ENCODE measurements around the gene HPCAL1.

The HPCAL1 gene

DNA sequence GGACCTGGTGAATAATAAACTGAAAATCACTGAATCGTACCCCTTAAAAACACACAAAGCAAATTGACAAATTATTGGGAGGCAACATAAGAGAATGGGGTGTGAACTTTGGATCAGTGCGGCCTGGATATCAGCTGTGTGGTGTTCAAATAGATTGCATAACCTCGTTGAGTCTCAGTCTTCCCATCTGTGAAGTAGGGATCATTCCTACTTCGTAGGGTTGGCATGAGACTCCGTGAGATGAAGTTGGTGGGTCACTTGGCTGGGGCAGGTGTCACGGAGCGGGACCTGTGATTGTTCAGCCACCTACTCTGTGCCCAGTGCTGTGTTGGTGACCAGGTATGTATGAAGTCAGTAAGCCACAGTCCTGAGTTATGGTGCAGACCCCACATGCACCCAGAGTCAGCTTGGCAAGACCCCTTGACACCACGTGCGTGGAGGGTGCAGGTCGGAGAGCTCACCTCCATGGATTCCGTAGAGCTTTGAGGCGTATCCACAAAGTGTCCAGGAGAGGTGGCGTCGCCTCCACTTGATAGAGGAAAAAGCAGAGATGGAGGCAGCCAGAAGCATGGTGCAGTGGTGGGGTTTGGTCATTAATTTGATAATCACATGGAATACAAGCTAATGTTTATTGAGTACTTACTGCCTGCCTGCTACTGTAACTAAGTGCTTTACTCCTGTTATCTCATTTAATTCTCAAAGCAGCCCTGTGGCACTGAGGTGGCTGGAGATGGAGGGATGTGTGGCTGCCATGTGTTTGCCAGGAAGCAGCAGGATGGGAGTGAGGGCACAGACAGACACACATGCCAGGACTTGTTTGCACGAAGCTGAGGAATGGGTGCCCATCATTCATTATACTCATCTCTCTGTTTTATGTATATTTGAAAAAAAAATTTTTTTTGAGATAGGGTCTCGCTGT is 35.8 kb downstream of the HPCAL1 start:
- no peak for DNase-seq

DNA sequence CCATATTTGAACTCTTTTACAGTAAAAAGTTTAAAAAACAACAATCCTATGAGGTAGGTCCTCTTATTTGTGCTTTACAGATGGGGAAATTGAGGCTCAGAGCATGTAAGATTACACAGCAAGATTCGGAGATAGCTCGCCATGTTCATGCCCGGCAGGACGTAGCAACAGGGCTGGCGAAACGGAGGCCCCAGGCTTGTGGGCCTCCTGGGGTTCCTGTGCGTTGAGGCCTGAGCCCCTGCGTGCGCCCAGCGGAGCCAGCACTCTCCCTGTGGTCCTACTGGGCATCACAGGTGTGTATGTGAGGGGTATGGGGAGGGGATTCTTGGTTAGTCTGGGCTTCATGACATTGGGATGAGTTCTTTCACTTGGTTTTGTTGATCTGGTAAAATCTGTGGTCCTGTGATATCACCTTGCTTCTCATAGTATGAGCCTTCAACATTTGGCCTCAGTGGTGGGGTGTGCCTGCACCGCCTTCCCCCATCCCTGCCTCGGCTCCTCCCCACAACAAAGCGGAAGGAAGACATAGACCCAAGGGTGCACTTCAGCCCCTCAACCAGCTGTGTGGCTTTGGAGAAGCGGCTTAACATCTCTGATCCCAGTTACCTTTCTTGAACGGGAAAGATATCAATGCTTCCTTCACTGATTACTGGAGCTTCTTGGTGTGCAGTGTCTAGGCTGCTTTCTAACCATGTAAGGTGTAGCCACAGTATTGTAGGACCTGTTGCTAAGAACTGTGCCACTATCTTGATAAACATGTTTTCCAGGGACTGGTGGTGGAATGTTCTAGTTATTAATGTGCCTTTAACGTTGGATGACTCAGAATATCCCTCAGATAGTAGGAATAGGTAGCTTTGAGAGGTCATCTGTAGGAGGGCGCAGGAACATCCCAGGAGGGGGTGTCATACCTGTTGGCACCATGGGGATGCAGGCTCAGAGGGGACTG is 37.2 kb downstream of the HPCAL1 start:
- DNase-seq: no peak

DNA sequence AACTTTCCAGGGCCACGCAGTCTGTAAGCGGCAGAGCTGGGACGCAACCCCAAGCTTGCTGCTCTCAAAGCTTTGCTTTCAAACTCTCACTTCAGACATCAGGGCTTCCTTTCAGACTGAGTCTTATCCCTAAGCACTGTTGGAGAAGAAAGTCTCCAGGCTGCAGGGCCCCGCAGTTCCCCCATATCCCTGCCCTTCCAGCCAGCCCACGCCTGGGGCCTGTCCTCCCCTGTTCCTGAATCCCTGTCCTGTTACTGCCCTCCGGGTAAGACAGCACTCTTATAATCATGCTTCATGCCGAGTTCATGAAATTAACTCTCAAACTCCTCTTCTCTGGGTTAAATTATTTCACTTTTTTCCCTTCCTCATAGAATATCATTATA is 37.9 kb downstream of the HPCAL1 start:
- DNase-seq: no peak

DNA sequence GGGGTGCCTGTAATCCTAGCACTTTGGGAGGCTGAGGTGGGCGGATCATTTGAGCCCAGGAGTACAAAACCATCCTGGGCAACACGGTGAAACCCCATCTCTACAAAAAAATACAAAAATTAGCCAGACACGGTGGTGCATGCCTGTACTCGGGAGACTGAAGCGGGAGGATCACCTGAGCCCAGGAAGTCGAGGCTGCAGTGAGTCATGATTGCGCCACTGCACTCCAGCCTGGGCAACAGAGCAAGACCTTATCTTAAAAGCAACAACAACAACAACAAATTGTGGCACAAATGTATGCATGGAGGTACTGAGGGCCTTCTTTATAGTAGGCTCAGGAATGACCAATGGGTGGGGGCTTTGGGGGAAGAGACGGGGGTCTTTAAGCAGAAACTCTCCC is 38.5 kb downstream of the HPCAL1 start:
- no peak for DNase-seq

DNA sequence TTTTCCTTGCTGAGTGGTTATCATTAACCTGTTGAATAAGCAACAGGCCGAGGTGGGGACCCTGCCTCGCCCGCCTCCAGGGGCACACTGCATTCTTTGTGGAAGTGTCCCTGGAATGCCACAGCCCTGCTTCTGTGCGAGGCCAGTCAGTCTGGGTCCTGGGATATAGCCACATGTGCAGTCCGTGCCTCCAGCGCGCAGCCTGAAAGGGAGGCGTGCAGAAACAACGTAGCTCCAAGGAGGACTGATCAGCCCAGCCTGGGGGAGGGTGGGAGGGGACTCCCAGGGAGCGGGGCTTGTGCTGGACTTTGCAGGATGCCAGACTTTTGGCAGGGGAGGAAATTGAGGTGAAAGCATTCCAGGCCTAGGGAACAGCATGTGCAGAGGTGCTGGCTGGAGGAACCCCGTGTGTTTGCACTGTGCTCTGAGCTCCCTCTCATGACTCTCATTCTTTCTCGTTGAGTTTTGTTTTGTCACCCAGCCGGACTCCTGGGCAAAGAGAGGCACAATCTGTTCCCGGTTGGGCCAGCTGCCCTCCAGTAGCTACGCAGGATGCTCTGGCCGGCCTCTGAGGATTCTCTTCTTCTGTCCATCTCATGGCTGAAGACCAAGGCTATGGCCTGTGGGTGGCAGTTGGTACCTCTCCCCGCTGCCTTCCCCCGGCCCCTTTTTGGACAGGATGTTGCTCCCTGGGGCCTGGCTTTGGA is 39.7 kb downstream of the HPCAL1 start:
- DNase-seq: no peak

DNA sequence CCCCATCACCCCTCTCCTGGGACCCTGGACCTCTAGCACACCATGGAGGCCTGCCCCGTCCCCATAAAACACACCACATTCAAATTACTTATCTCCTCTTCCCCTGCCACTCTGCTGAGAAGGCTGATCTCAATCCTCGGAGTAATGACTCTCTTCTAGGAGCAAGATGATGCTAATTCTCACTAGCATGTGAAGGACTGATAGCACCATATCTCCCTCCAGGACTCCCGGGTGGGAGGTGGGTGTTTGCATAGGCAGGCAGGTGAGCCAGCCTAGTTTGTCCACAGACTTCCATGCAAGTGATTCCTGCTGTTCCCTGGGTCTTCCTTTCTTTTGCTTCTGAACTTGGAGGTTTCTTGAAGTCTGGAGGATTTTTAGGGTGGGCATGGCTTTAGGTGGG is 40.5 kb downstream of the HPCAL1 start:
- no peak for DNase-seq

DNA sequence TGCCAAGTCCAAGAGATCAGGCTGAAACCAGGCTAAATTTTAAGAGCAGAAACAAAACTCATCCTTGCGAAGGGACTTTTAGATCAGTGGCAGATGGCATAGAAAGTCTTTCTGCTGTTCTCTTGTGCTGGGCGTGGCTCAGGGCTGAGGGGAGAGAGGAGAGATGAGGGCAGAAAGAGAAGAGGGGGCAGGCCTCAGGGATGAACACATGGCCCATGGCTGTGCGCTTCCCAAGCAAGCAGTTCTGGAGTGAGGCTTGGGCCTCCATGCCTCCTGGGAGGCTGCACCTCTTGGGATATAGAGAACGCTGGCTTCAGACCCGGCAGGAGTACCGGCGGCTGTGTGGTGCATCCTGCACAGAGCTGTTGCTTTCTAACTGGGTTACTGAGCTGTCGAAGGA is 41.0 kb downstream of the HPCAL1 start:
- no peak for DNase-seq

DNA sequence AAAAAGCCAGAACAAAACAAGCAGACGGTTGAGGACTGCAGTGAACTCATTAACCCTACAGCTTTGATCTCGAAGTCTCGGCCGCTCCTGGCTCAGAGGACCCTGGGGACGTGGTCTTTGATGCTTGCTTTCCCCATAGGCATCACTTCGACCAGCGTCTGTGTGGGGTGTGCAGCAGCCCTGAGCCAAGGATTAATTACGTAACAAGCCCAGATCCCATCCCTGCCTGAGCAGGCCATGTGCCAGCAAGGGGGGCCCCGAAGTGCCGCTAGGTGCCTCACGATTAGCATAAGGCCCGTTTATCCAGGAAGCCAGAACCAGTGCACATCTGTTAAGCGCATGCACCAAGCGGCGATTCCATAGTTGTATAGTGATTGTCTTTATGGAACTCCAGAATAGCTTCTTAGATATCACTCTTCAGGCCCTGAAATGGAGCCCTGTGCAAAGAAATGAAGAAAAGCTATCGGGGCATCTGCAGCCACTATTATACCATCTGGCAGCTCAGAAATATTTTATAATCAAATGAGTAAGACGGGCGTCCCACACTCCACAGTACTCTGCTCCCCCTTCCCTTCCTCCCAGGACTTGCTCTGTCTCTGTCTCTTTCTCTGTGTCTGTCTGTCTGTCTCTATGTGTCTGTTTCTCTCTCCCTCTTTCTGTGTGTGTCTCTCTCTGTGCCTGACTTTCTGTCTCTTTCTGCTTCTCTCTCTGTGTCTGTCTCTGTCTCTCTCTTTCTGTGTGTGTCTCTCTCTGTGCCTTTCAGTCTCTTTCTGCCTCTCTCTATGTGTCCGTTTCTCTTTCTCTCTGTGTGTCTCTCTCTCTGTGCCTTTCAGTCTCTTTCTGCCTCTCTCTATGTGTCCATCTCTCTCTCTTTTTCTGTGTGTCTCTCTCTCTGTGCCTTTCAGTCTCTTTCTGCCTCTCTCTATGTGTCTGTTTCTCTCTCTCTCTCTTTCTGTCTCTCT is 41.7 kb downstream of the HPCAL1 start:
- no peak for DNase-seq

DNA sequence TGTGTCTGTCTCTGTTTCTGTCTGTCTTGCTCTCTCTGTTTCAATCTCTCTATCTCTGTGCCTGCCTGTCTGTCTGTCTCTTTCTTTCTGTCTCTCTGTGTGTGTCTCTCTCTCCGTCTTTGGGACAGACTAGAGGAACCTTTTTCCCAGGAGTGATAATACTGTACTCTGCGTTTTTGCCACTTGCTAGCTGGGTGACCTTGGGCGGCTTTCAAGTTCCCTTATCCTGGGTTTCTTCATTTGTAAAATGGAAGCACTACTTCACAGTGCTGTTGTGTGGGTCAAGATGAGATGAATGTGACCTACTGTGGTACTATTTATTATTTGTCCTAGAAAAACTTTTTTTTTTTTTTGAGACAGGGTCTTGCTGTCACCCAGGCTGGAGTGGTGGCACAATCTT is 42.4 kb downstream of the HPCAL1 start:
- DNase-seq: no peak

DNA sequence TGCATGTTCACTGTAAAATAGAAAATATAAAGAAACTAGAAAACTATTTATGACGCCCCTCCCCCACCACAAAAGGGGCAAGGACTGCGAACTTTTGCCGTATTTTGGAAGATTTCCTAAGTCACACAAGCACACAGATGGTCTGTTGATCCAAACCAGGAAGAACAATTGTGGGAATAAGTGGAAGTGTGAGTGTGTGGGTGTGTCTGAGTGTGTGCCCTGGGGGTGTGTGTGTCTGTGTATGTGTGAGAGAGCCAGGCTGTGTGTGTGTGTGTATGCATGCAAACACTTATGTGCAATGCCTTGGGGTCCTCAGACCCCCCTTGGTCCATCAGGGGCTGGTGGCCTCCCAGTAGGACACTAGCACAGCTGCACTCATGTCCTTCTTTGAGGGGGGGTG is 43.1 kb downstream of the HPCAL1 start:
- DNase-seq: no peak

DNA sequence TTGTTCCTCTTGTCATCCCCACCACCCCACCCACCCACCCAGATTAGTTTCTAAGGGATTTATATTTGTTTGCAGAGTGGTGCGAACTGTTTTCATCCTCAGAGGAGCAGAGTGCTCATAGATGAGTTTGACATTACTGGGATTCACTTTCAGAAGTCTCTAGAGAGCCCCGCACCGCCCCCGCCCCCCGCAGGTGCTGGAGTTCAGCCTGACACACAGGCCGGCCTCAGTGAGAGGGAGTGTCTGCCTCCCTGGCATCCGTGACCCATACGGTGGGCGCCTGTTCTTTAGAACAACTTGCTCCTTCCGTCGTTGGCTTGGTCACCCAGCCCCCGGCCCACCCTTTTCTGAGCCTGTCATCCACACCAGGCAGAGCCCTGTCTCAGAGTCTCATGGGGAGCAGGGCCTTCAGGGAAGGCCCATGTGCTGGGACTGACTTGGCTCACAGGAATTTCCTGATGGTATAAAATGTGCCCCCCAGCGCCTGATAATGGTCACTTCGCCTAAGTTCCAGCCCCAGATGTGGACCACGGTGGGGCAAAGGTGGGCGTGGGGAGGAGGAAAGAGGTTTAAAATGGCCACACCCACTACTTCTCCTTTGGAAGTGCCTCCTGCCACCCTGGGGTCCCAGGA is 44.3 kb downstream of the HPCAL1 start:
- DNase-seq: no peak

DNA sequence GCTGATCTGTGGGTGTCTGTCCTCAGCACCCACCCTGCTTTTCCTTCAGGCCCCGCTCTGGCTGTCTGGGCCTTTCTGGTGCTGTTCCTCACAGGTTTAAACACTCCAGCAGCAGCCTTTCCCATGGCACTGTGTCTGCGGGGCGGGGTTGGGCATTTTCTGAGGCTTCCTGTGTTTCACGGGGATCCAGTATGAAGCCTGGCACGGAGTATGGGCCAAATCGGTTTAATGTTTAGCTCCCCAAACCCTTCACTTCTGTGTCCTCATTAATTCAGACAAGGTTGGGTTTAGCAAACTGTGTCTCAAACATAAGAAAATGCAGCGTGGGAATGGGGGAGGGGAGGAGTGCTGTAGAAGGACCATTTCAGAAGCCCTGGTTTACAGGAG is 44.9 kb downstream of the HPCAL1 start:
- no peak for DNase-seq

DNA sequence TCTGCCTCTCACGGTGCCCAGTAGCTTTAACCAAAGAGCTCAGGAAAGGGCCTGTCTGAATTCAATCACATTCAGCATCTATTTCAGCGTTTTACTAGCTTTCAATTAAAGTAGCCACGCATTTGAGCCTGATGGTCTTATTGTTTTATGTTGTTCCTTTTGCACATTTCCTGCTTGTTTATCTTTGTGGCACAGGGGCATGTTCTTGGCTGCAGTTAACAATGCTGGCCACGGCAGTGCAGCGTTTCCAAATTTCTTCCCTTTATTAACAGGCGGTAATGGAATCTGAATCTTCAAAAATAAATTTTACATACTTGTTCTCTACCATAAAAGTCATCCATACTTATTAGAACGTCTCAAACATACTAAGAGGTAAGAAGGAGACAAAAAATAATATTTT is 46.2 kb downstream of the HPCAL1 start:
- DNase-seq: no peak

DNA sequence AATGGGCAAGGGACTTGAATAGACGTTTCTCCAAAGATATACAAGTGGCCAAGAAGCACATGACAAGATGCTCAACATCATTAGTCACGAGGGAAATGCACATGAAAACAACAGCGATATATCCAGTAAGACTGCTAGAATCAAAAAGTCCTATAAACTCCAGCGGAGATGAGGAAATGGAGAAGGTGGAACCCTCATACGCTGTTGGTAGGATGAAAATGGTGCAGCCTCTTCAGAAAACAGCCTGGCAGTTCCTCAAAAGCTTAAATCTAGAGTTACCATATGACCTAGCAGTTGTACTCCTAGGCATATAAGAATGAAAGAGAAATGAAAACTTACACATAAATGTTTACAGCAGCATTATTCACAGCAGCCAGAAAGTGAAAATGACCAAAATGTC is 48.1 kb downstream of the HPCAL1 start:
- no peak for DNase-seq

DNA sequence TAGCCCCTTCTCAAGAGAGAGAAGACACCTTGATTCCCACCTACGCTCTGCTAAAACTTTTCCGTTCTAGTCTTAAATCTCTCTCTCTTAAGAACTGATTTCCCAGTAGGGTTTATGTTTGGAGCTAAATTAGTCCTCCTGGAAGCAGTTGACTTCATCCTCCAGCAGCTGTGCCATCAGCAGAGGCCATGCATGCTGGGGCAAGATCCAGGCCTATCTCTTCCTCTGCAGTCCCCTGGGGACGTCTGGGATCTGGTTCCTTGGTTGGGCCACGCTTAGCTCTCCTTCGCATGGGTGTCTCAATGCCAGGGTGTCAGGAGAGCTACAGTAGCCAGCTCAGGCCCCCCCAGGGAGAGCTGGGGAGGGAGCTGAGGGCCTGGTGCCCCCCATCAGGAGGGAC is 49.7 kb downstream of the HPCAL1 start:
- no peak for DNase-seq

DNA sequence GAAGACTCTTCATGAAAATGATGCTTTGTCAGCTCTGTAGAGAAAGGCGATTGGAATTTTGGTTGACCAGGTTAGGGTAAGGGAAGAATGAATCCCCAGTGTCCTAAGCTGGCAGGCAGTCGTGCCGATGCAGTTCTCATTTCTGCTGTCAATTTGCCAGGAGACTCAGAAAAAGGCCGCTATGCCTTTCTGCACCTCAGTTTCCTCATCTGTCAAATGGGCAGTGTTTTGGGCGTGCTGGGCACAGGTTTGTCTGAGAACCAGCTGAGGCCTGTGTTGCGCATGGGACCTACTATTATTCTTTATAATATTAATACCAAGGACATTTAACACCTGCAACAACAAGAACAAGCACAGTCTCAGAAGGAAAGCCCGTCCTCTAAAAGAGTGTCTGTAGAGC is 50.3 kb downstream of the HPCAL1 start:
- no peak for DNase-seq

DNA sequence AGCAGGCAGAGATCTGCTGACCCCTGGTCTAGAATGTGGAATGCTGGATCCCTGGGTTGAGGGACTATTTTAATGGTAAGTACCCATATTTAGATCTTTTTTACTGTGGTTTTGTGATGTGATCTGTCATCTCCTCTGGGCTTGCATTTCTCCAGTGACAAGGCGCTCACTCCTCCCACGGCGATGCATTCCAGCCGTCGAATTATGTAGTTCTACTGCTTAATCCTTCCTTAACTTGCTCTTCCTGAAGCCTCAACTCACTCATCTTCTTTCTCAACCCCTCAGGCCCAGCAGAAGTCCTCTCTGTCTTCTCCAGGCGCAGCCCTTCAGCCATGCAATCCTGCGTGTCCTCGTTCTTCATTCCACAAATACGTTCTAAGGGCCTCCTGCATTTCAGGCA is 51.2 kb downstream of the HPCAL1 start:
- DNase-seq: no peak

DNA sequence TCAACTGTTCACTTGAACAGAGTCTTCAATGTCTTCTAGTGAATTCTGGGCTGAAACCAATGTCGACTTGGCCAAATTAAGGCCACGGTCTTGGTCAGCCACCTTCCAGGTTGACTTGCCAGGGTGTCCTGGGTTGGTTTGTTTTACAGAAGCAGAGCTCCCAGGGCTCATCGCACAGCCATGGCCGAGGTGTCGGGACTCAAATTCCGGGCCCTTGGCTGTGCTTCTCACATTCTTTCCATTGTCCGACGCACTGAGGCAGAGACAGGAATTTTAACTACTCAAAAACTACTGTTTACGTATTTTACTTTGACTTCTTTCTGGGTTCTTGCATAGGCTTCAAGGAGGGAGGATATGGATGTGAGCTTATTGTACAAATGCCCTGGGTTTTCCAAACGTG is 51.7 kb downstream of the HPCAL1 start:
- no peak for DNase-seq

DNA sequence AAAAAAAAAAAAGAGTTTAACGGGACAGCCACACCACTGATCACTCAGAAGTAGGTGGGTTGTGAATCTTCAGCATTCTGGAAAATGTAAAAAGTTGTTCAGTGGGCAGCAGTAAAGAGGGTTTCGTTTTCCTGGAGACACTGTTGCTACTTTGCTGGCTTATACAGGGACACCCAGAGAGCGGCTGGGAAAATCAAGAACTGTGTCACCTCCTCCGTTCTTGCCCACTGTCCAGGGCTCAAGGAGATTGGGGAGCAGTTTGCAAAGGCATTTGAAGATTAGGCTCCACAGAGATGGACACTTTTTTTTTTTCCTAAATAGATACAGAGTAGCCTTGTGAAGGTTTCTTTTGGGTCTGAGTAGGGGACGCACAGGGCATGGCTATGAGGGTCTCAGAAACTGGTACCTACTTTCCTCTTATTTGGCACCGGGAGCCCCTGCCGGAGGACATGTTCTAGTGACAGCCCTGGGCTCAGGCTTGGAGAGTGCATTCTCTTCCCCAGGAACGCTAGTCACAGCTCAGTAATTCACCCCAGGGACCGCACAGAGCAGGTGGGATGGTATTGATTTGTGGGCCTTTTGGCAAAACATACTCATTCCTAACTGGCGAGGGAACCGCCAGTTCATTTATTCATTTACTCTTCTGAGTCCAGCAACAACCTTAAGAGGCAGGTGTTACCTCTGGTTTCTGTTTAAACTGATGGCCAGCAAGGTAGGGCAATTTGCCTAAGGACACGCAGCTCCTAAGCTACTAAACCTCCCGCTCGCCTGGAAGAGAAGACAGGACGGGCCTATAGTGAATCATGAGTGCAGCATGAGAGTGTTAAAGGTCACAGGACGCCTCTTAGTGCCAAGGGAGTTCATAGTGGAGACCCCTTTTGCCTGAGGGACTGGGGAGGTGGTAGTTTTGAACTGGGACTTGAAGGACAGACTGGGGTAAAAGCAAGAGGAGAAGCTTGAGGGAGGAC is 53.1 kb downstream of the HPCAL1 start:
- DNase-seq: peak; percentile 44

DNA sequence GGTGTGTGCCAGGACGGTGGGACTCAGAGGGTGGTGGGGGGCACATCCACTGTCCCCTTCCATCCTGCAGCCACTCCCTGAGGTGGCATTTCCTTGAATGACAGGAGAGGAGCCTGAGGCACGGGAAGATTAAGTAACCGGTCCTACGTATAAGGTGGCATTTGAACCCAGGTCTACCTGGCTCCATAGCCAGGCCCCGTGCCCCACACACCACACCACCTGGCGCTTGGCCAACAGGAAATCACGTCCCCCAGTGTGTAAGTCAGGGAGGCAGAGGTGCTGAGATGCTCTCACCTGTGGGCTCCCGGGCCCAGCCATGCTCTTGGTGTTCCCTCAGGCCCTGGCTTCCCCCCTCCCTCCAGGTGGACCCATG is 53.7 kb downstream of the HPCAL1 start:
- DNase-seq: no peak
